HG03439 (cell line): Measurements from ENCODE around the gene SCN9A.
"Not testable (repeated sequence)": the region's sequence is repeated elsewhere in the genome, so short reads cannot be mapped to it uniquely, and the experiment has no call there.

ENCODE experiments used
- ATAC-seq: cut with Tn5 transposase; IDR thresholded peaks from one replicate; pipeline ENCODE4 v1.9.1; 2021; ENCODE audit warnings: mild to moderate bottlenecking, moderate library complexity; ENCODE audit not compliant: unreplicated experiment

SCN9A gene

DNA sequence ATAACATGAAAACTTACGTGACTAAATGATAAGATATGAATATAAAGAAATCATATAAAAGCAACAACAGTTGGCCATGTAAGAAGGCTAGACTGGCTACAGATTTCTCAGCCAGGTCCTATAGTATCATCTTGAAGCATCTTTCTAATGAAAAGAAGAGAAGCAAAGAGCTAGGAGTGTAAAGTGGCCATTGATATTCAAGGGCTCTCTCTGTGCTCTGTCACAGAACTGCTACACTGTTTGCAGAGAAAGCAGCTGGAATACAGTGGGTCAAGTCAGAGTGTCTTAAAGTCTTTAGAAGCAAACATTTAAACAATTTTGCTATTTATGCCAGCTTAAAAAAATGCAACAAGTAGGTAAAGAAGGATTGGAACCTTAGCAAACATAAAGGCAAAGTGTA is 118.8 kb downstream of the SCN9A start:
- ATAC-seq, result no peak

- no peak for ATAC-seq
These were observed 126.4 kb downstream of the SCN9A start for GRCh38 chr2:166249318-166249717.

GRCh38 chr2:166246901-166247300 is 128.8 kb downstream of the SCN9A start:
- ATAC-seq, result no peak

GRCh38 chr2:166242309-166242708 is 133.4 kb downstream of the SCN9A start:
- no peak for ATAC-seq

- no peak for ATAC-seq
These were observed 135.1 kb downstream of the SCN9A start for GRCh38 chr2:166240387-166241313.

DNA sequence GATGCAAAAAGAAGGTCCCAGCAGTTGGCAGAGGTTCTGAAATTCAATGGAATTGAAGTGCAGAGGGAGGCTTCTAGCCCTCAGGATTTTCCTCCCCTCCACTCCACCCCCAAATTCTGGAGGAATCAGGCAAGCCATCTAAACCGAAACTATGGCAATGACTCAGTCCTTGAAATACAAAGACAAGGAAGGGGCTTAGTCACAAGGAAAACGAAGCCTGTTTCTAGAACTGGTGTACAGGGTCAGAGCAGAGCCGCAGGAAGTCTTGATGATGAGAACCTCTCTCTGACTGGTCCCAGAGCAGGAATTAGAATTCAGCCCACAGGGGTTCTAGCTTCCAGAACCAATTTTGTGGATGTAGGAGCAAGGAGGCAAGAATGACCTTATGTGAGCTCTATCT is 136.2 kb downstream of the SCN9A start:
- no peak for ATAC-seq

DNA sequence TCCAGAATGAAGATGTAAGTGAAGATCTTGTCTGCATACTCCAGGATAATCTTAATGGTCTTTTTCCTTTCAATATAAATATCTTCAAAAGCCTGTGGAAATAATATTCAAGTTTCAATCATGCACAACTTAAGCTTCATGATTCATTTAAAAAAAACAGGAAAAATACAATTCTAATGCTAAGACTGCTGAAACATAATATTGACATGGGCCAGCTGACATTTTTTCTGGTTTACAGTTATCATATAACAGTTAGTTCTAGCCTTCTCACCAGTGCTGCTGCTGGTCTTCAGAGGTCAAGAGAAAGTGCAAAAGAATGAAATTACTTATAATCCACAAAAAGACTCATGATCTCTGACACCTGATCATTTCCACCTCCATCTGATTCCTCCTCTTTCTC is 137.6 kb downstream of the SCN9A start:
- no peak for ATAC-seq

GRCh38 chr2:166234112-166234846 is 141.5 kb downstream of the SCN9A start:
- ATAC-seq, result no peak

DNA sequence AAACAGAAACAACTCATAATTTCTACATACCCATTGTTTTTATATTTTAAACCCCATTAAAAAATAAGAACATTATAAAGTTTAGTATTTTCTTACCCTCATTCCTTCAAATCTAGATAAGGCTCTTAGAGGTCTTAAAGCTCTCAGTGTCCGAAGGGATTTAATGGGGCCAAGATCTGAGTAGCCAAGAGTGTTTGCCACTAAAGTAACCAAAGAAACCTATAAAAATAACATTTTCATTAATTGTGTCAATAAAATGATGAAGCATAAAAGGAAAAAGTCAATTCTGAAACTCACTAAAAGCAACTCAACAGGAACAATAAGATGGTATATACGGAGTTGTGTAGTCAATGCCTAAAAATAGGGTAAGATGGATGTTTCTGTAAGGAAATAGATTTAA is 142.5 kb downstream of the SCN9A start:
- no peak for ATAC-seq

GRCh38 chr2:166230724-166231070 is 145.0 kb downstream of the SCN9A start:
- ATAC-seq, result no peak

DNA sequence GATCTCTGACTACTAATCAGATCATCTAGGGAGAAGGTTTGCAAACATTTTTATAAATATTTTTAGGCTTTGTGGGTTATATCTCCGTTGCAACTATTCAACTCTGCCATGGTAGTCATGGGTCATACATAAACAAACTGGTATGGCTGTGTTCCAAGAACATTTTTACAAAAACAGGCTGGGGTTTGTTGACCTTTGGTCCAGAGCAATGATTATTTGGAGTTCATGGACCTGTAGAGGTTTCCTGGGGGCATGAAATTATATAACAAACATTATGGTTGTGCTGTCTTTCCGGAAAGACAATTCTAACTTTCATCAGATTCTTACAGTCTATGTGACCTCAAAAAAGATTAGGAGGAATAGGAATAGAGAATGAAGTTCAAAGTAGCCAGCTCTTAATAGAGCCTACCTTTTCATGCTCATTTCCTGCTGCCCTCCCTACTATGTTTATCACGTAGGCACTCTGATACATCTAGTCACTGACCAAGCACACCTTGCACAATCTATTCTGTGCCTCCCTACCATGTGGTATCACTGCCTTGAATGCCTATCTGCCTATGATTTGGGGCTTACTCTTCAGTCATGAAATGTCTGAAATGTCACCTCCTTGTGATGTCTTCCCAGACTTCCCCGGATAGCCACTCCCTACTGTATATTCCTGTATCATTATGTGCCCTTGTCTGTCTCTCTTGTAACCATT is 145.6 kb downstream of the SCN9A start:
- ATAC-seq, result no peak

DNA sequence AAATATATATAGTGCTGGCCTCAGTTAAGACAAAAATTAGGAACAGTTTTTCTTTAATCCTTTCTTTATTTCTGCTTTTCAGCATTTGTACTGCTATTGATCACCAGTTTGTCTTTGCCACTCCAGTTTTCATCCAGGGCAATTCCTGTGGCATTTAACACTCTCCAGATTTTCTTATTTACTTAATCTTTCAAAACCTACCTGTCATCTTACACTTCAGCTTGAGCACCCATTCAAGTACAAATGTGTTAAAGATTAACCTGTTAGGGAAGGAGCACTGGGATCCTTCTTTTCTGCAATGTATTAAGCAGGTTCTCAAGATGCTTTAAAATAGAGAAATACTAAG is 146.1 kb downstream of the SCN9A start:
- no peak for ATAC-seq

DNA sequence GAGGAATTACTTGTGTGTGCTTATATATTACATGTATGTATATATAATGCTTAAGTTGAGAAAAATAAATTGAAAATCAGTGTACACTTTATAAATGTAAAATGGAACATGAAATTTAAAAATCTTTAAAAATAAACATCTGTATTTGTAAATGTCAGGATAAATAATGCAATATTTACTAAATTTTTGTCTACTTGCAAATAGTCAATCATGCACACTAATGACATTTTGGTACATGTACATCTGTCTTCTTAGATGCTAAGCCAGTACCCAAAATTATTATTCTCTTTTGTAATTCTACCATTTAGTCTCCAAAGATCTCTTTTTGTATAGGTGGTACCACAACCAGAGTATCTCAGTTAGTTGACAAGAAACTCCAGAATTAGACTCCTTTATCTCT is 151.5 kb downstream of the SCN9A start:
- no peak for ATAC-seq

- no peak for ATAC-seq
These were observed 152.4 kb downstream of the SCN9A start for GRCh38 chr2:166223298-166223697.

GRCh38 chr2:166211079-166211478 is 164.7 kb downstream of the SCN9A start:
- no peak for ATAC-seq

DNA sequence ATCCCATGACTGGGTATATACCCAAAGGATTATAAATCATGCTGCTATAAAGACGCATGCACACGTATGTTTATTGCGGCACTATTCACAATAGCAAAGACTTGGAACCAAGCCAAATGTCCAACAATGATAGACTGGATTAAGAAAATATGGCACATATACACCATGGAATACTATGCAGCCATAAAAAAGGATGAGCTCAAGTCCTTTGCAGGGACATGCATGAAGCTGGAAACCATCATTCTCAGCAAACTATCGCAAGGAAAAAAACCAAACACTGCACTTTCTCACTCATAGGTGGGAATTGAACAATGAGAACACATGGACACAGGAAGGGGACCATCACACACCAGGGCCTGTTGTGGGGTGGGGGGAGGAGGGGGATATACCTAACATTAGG is 165.8 kb downstream of the SCN9A start:
- ATAC-seq, result not testable (repeated sequence)

- not testable (repeated sequence) for ATAC-seq
These were observed 166.4 kb downstream of the SCN9A start for GRCh38 chr2:166209367-166209766.

- ATAC-seq, result not testable (repeated sequence)
These were observed 169.6 kb downstream of the SCN9A start for GRCh38 chr2:166206153-166206552.

GRCh38 chr2:166202778-166203177 is 173.0 kb downstream of the SCN9A start:
- no peak for ATAC-seq

DNA sequence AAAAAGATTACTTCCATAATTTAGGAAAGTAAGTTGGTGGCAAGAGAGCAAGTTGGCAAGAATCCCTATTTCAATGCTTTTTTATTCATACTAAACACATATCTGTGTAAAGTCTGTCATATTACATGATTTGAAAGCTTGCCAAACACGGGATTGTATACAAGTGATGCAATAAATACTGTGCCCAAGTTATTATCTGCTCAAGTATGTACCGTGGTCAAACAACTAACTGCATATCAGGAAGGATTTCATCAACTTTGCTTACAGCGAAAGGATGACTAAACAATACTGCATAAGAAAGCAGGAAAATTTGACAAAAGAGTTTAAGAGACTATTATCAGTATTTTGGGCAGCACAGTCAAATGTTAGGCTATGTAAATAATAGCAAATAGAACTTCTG is 178.3 kb downstream of the SCN9A start:
- no peak for ATAC-seq

DNA sequence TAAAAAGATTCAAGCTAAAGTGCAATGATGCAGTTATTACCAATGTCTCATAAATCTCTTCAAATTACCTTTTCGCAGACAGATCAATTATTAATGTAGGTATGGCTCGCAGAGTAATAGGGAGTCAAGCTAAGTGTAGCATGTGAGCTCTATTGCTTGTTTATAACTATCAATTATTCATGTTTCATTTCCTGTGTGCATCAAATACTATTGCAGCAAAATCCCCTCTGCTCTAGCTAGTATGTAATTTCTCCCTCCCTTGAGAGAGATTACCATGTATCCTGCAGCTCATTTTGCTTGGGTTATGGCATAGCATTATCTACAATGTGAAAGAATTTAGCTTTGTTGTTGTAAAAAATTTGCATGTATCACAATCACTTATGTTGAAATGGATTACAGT is 182.3 kb downstream of the SCN9A start:
- no peak for ATAC-seq

DNA sequence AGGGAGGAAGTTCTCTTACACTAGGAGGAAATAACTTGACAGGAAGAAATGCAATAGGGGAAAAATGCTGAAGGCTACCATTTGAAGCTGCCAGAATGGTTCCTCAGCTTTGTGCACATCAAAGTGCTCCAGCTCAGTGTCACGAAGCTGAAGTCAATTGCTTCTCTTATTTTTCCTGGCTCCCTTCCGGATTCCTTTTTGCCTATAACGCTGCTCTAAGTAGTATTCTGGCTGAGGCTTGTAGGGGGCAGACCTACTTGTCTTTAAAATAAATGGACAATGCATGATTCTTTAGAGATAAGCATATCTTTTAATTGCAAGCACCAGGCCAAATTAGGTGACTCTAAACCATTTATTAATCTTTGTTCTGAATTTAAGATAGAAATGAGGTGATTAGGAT is 187.7 kb downstream of the SCN9A start:
- ATAC-seq, result no peak
